GM13976 (cell line): ENCODE results near the gene SLC25A51.

Experiments used
- DNase-seq: peaks from one replicate; pipeline ENCODE4 v3.0.0; 2012; ENCODE audit warnings: low spot score
- CTCF ChIP-seq: IDR thresholded peaks from 2 replicates; pipeline ENCODE4 v1.5.1; 2012; ENCODE audit warnings: borderline replicate concordance, mild to moderate bottlenecking; ENCODE audit not compliant: insufficient read depth; ENCODE audit errors: extremely low read depth, missing control alignments, control extremely low read depth
- in situ Hi-C: fragments of 300-500 bp; cut with MboI; formaldehyde crosslinking; loops from one replicate; pipeline ENCODE4 v1.12.0; 2022; ENCODE audit warnings: low sequenced_read_pairs, mixed read lengths, inconsistent platforms; ENCODE audit not compliant: unreplicated experiment

The SLC25A51 gene

GRCh38 chr9:37936965-37937364 lies 33.0 kb upstream of the SLC25A51 start:
- TF ChIP-seq CTCF = no peak
- in situ Hi-C loops = no loop called here
- no peak for DNase-seq

GRCh38 chr9:37936376-37936775 lies 32.4 kb upstream of the SLC25A51 start:
- TF ChIP-seq CTCF = no peak
- no peak for DNase-seq
- in situ Hi-C loops = no loop called here

- in situ Hi-C loops = no loop called here
- TF ChIP-seq CTCF = no peak
- DNase-seq = no peak
Observed at GRCh38 chr9:37935096-37935495, 31.2 kb upstream of the SLC25A51 start.

GRCh38 chr9:37931592-37931991 lies 27.7 kb upstream of the SLC25A51 start:
- in situ Hi-C loops = no loop called here
- no peak for DNase-seq

GRCh38 chr9:37929441-37929895 lies 25.5 kb upstream of the SLC25A51 start:
- in situ Hi-C loops = no loop called here
- no peak for DNase-seq
- TF ChIP-seq CTCF = no peak

More at GRCh38 chr9:37931592-37931991, 27.7 kb upstream of the SLC25A51 start:
- no peak for TF ChIP-seq CTCF

GRCh38 chr9:37928552-37929430 lies 24.9 kb upstream of the SLC25A51 start:
- in situ Hi-C loops = no loop called here
- DNase-seq = no peak
- TF ChIP-seq CTCF = no peak
